ENCODE results near the gene NDUFC1. TPM values are rescaled to one million over a fixed set of nuclear protein-coding genes. Genes with fewer than 3 reads are reported as not detected.

NDUFC1 gene
- total and polyA plus RNA-seq, 2 experiments from 2014 or later: 31.8 to 367 TPM

DNA sequence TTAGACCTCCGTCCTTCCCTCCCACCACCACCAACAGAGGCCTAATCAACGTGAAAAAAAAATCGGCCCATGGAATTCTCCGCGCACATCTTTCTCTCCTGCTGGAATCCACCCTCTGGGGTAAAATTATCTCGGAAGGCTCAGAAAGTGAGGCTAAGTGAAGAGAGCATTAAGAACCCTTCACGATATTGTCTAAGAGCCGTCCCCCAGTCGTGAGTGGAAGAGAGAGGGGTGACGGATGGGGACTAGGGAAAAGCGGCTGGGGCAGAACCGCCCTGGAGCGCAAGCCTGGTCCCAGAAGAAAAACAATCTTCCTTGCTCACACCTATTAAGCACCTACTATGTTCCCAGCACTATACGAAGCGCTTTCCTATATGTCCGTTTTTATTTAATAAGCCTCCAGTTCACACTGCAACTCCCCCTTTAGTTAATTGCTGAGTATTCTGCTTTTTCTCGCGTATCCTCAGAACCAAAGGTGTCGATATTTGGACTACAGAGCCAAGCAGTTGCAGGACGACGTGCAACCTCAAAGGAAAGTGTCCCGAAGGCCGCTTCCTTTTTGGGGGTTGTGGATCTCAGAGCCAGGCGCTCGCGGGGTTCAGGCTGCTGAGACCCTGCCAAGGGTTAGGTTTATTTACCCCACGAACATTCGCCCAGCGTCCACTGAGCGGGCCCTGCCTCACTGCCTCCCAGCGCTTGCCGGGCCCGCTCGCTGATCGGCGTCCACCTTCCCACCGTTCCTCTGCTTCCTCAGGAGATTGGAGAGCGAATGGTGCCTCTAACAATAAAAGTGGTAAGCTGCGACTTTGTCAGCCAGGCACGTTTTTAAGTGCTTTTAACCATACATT lies 23.1 kb downstream of the NDUFC1 start:
- peaks cover 12% of the 10 kb centered on the region for H3F3A ChIP-seq (replicated peaks; ENCODE audit: low read depth)
- H3K27me3 Mint-ChIP-seq (ENCODE audit: insufficient read depth, low read depth, poor library complexity): peaks cover 36% of the 10 kb centered on the region
- no peaks in the 10 kb centered on the region for H3K9me2 ChIP-seq (ENCODE audit: insufficient read depth)
- H3K27me3 ChIP-seq (ENCODE audit: insufficient read depth): peaks cover 65% of the 10 kb centered on the region
- TF ChIP-seq EZH2 (IDR thresholded peaks at IDR 0.05; ENCODE audit: low read depth, unreplicated experiment): peak; percentile 70
- no peak for TF ChIP-seq ZNF331 (CRISPR knock-in tag; IDR thresholded peaks at IDR 0.05; ENCODE audit: low read depth)
- TF ChIP-seq POLR2AphosphoS5 (IDR thresholded peaks at IDR 0.05; ENCODE audit: low read depth): no peak
- no peak for TF ChIP-seq CTCF (conservative IDR thresholded peaks at IDR 0.05; ENCODE audit: low read depth in 2 of 2)
- TF ChIP-seq, protein P1, sequence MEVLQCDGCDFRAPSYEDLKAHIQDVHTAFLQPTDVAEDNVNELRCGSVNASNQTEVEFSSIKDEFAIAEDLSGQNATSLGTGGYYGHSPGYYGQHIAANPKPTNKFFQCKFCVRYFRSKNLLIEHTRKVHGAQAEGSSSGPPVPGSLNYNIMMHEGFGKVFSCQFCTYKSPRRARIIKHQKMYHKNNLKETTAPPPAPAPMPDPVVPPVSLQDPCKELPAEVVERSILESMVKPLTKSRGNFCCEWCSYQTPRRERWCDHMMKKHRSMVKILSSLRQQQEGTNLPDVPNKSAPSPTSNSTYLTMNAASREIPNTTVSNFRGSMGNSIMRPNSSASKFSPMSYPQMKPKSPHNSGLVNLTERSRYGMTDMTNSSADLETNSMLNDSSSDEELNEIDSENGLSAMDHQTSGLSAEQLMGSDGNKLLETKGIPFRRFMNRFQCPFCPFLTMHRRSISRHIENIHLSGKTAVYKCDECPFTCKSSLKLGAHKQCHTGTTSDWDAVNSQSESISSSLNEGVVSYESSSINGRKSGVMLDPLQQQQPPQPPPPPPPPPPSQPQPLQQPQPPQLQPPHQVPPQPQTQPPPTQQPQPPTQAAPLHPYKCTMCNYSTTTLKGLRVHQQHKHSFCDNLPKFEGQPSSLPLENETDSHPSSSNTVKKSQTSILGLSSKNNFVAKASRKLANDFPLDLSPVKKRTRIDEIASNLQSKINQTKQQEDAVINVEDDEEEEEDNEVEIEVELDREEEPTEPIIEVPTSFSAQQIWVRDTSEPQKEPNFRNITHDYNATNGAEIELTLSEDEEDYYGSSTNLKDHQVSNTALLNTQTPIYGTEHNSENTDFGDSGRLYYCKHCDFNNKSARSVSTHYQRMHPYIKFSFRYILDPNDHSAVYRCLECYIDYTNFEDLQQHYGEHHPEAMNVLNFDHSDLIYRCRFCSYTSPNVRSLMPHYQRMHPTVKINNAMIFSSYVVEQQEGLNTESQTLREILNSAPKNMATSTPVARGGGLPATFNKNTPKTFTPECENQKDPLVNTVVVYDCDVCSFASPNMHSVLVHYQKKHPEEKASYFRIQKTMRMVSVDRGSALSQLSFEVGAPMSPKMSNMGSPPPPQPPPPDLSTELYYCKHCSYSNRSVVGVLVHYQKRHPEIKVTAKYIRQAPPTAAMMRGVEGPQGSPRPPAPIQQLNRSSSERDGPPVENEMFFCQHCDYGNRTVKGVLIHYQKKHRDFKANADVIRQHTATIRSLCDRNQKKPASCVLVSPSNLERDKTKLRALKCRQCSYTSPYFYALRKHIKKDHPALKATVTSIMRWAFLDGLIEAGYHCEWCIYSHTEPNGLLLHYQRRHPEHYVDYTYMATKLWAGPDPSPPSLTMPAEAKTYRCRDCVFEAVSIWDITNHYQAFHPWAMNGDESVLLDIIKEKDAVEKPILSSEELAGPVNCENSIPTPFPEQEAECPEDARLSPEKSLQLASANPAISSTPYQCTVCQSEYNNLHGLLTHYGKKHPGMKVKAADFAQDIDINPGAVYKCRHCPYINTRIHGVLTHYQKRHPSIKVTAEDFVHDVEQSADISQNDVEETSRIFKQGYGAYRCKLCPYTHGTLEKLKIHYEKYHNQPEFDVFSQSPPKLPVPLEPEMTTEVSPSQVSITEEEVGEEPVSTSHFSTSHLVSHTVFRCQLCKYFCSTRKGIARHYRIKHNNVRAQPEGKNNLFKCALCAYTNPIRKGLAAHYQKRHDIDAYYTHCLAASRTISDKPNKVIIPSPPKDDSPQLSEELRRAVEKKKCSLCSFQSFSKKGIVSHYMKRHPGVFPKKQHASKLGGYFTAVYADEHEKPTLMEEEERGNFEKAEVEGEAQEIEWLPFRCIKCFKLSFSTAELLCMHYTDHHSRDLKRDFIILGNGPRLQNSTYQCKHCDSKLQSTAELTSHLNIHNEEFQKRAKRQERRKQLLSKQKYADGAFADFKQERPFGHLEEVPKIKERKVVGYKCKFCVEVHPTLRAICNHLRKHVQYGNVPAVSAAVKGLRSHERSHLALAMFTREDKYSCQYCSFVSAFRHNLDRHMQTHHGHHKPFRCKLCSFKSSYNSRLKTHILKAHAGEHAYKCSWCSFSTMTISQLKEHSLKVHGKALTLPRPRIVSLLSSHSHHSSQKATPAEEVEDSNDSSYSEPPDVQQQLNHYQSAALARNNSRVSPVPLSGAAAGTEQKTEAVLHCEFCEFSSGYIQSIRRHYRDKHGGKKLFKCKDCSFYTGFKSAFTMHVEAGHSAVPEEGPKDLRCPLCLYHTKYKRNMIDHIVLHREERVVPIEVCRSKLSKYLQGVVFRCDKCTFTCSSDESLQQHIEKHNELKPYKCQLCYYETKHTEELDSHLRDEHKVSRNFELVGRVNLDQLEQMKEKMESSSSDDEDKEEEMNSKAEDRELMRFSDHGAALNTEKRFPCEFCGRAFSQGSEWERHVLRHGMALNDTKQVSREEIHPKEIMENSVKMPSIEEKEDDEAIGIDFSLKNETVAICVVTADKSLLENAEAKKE (CRISPR knock-in tag; IDR thresholded peaks at IDR 0.05): no peak
- no peak for TF ChIP-seq STAT1 (IDR thresholded peaks at IDR 0.05; ENCODE audit: unreplicated experiment)
- ATAC-seq: peak; percentile 62
- no peaks in the 10 kb centered on the region for H3K36me3 Mint-ChIP-seq (ENCODE audit: low read depth)
- no peak overlapping the region for H3K27ac Mint-ChIP-seq
- no peaks in the 10 kb centered on the region for H3K36me3 ChIP-seq (ENCODE audit: insufficient read depth)
- peak overlapping the region; percentile 74 for H3K4me3 Mint-ChIP-seq
- H3K4me2 ChIP-seq: peak overlapping the region; percentile 98
- peak; percentile 53 for DNase-seq (ENCODE audit: low spot score)
- no peak overlapping the region for H3K27ac ChIP-seq (ENCODE audit: low read depth)
- no peaks in the 10 kb centered on the region for H3K79me2 ChIP-seq (replicated peaks; ENCODE audit: insufficient read depth)
- H4K20me1 ChIP-seq (replicated peaks; ENCODE audit: insufficient read depth): no peaks in the 10 kb centered on the region
- peaks cover 1% of the 10 kb centered on the region; the same call in 1 of the 3 replicates for H3K9me3 Mint-ChIP-seq
- H3K4me1 ChIP-seq (ENCODE audit: insufficient read depth): no peaks in the 10 kb centered on the region; the same call in 1 of the 2 replicates
- H3K4me1 Mint-ChIP-seq: peaks cover 10% of the 10 kb centered on the region
- peak overlapping the region; percentile 73 for H3K4me3 ChIP-seq
- H2AFZ ChIP-seq: peak overlapping the region; percentile 98
